Panc1 (cell line): Measurements from ENCODE around the gene TRIM8. TPM values are rescaled to one million over a fixed set of nuclear protein-coding genes. Genes with fewer than 3 reads are reported as not detected.

Experiments used
- ATAC-seq: fragments of 200-7000 bp; cut with Tn5 transposase; 2 replicates; pipeline ENCODE4 v1.9.1; 2020; ENCODE audit warnings: mild to moderate bottlenecking, moderate library complexity
- BruUV-seq: library from RNA; stranded (reverse); fragments of 400-500 nt; replicated peaks from 2 replicates; lab custom pipeline; 2021; lab: Mats Ljungman, UMichigan
- CTCF ChIA-PET: fragments of 300-600 bp; sonication (Branson Sonifier 250); formaldehyde crosslinking; loops from one replicate; lab custom pipeline; 2022; ENCODE audit warnings: antibody characterized with exemption; lab: Charles Lee
- POLR2A ChIA-PET: fragments of 300-600 bp; sonication (Branson Sonifier 250); formaldehyde crosslinking; loops from one replicate; lab custom pipeline; 2022; ENCODE audit warnings: antibody characterized with exemption; lab: Charles Lee
- DNase-seq: peaks from one replicate; pipeline ENCODE4 v3.0.0-alpha.2; 2010; ENCODE audit warnings: low read depth, low spot score
- H3K27ac ChIP-seq: 2 replicates; pipeline ENCODE4 v1.5.1; 2011; ENCODE audit warnings: mild to moderate bottlenecking, low read length, inconsistent platforms
- H3K27me3 ChIP-seq: fragments of 200-500 bp; sonication (Bioruptor generic); 2 replicates; pipeline ENCODE4 v1.6.0; 2014; ENCODE audit warnings: low read length, inconsistent platforms; ENCODE audit not compliant: control insufficient read depth, insufficient read depth
- H3K36me3 ChIP-seq: fragments of 200-500 bp; sonication (Bioruptor generic); 2 replicates; pipeline ENCODE4 v1.5.1; 2014; ENCODE audit warnings: inconsistent platforms, mild to moderate bottlenecking, low read length, moderate library complexity; ENCODE audit not compliant: control insufficient read depth, insufficient read depth
- H3K4me1 ChIP-seq: 2 replicates; pipeline ENCODE4 v1.5.1; 2011; ENCODE audit warnings: inconsistent platforms, mild to moderate bottlenecking, low read length, moderate library complexity; ENCODE audit not compliant: control insufficient read depth, insufficient read depth
- H3K4me3 ChIP-seq, 2 experiments: 2 replicates each; pipeline ENCODE4 v1.5.1; 2011 to 2012; ENCODE audit warnings: low read depth in 2 of 2, low read length in 2 of 2, mild to moderate bottlenecking in 2 of 2, inconsistent platforms in 1 of 2, moderate library complexity in 1 of 2
- H3K9me3 ChIP-seq: fragments of 200-500 bp; sonication (Bioruptor generic); 2 replicates; pipeline ENCODE4 v1.5.1; 2014; ENCODE audit warnings: low read depth, mild to moderate bottlenecking, inconsistent platforms, low read length, moderate library complexity; ENCODE audit not compliant: control insufficient read depth, insufficient read depth
- CTCF ChIP-seq: fragments of 450-650 bp; IDR thresholded peaks from 2 replicates; pipeline ENCODE4 v1.5.1; 2017; ENCODE audit warnings: mild to moderate bottlenecking
- POLR2AphosphoS5 ChIP-seq: IDR thresholded peaks from 2 replicates; pipeline ENCODE4 v1.6.1; 2012; ENCODE audit warnings: mild to moderate bottlenecking, low read depth, low read length, moderate library complexity
- REST ChIP-seq, 2 experiments: IDR thresholded peaks; 2 replicates each; pipeline ENCODE4 v1.6.1; 2011 to 2012; ENCODE audit warnings: low read depth in 2 of 2, control low read depth in 1 of 2, low read length in 1 of 2, mild to moderate bottlenecking in 1 of 2, moderate library complexity in 1 of 2; ENCODE audit not compliant: insufficient read depth in 1 of 2
- SIN3A ChIP-seq: IDR thresholded peaks from 2 replicates; pipeline ENCODE4 v1.6.1; 2012; ENCODE audit warnings: low read depth, mild to moderate bottlenecking, low read length, moderate library complexity, borderline replicate concordance; ENCODE audit not compliant: insufficient read depth
- TCF7L2 ChIP-seq: IDR thresholded peaks from 2 replicates; pipeline ENCODE4 v1.6.1; 2011; ENCODE audit warnings: mild to moderate bottlenecking, low read depth, low read length, inconsistent platforms
- in situ Hi-C: cut with HindIII; loops from 2 replicates; pipeline ENCODE4 v1.10.0; 2016; ENCODE audit warnings: low sequenced_read_pairs, low pct_unique_long_range_greater_than_20kb
- intact Hi-C: fragments of 100-400 bp; cut with micrococcal nuclease; formaldehyde crosslinking; loops from one replicate; pipeline ENCODE4 v1.10.0; 2022; ENCODE audit not compliant: unreplicated experiment
- total RNA-seq: library from RNA; stranded (reverse); gene quantifications from one replicate; pipeline ENCODE4 v1.2.1, GENCODE V29; 2021; ENCODE audit not compliant: unreplicated experiment

TRIM8 gene
- total RNA-seq, 1 experiment from 2014 or later = 54.4 TPM

- BruUV-seq = no TSS peak
- DNase-seq (no peak), ATAC-seq (no peak)
- intact Hi-C loops (no loop called here), in situ Hi-C loops (no loop called here)
- Histone ChIP-seq H3K4me3 (no peak overlapping the region; a peak in 1 of 4 replicates), H3K9me3 (no peaks in the 10 kb centered on the region), H3K27me3 (no peaks in the 10 kb centered on the region), H3K27ac (no peak overlapping the region), H3K4me1 (peaks cover 49% of the 10 kb centered on the region), H3K36me3 (peaks cover 9% of the 10 kb centered on the region; the same call in 1 of the 2 replicates)
- no peak for TF ChIP-seq REST (IDR thresholded peaks at IDR 0.05; ENCODE audit: insufficient read depth in 1 of 2, low read depth in 2 of 2, low read length in 1 of 2)
- no peak for TF ChIP-seq TCF7L2
- no peak for TF ChIP-seq SIN3A
- no peak for TF ChIP-seq POLR2AphosphoS5
- no peak for TF ChIP-seq CTCF
- ChIA-PET POLR2A (no interaction called here), CTCF (no interaction called here)
These were observed 3.4 kb downstream of the TRIM8 start for GRCh38 chr10:102647443-102648268.

GRCh38 chr10:102648269-102648888 is 4.1 kb downstream of the TRIM8 start:
- H3K27ac ChIP-seq = no peak overlapping the region
- H3K4me3 ChIP-seq = no peak overlapping the region
- H3K36me3 ChIP-seq = peaks cover 7% of the 10 kb centered on the region; the same call in 1 of the 2 replicates
- in situ Hi-C loops = no loop called here
- no TSS peak for BruUV-seq
- CTCF ChIA-PET = no interaction called here
- no peaks in the 10 kb centered on the region for H3K9me3 ChIP-seq
- ATAC-seq (no peak), DNase-seq (no peak)
- H3K4me1 ChIP-seq = peaks cover 49% of the 10 kb centered on the region
- H3K27me3 ChIP-seq = no peaks in the 10 kb centered on the region
- POLR2A ChIA-PET = no interaction called here
- intact Hi-C loops = no loop called here
- TF ChIP-seq REST (IDR thresholded peaks at IDR 0.05; ENCODE audit: insufficient read depth in 1 of 2, low read depth in 2 of 2, low read length in 1 of 2) (no peak), SIN3A (no peak), TCF7L2 (no peak), POLR2AphosphoS5 (no peak), CTCF (no peak)
